A549 (cell line): ENCODE results near the gene PRR14L. TPM values are rescaled to one million over a fixed set of nuclear protein-coding genes. Genes with fewer than 3 reads are reported as not detected.

Source experiments
- ATAC-seq, 2 experiments: fragments of 200-7000 bp in 1 of 2; fragments of >200 bp in 1 of 2; cut with Nextera tagmentation in 1 of 2; cut with Tn5 transposase in 1 of 2; 3 replicates each; pipeline versions ENCODE4 v1.8.0 to v1.9.1; 2018 to 2020; ENCODE audit warnings: mild to moderate bottlenecking in 1 of 2, moderate library complexity in 1 of 2
- CTCF ChIA-PET: fragments of 300-600 bp; sonication (Branson Sonifier 250); formaldehyde crosslinking; extraction: SDS; loops from one replicate; lab custom pipeline; 2021; ENCODE audit warnings: antibody characterized with exemption, inconsistent platforms; lab: Yijun Ruan, JAX
- POLR2A ChIA-PET: fragments of 350-600 bp; formaldehyde crosslinking; extraction: SDS; loops from one replicate; lab custom pipeline; 2021; ENCODE audit warnings: antibody characterized with exemption, inconsistent platforms; lab: Yijun Ruan, JAX
- DNase-seq, 2 experiments: peaks; one replicate each; pipeline versions ENCODE4 v3.0.0 to v3.0.0-alpha.2; 2011 to 2016; ENCODE audit warnings: low read depth in 1 of 2, low spot score in 1 of 2
- FAIRE-seq: peaks from 2 replicates; lab custom pipeline; 2011; peaks lifted over from hg19 to GRCh38; lab: Jason Lieb, UNC
- H3K27ac ChIP-seq, 2 experiments: fragments of >200 bp; sonication (Bioruptor Twin); formaldehyde crosslinking; 3 replicates each; pipeline ENCODE4 v1.5.1; 2016 to 2017
- H3K4me1 ChIP-seq: fragments of >200 bp; sonication (Bioruptor Twin); formaldehyde crosslinking; 3 replicates; pipeline ENCODE4 v1.6.1; 2016
- H3K4me2 ChIP-seq: fragments of >200 bp; sonication (Bioruptor Twin); formaldehyde crosslinking; 3 replicates; pipeline ENCODE4 v1.6.1; 2016
- H3K4me3 ChIP-seq: fragments of >200 bp; sonication (Bioruptor Twin); formaldehyde crosslinking; 3 replicates; pipeline ENCODE4 v1.5.1; 2016
- H3K9me3 ChIP-seq: fragments of >200 bp; sonication (Bioruptor Twin); formaldehyde crosslinking; 3 replicates; pipeline ENCODE4 v1.6.1; 2016
- ATOH8 ChIP-seq: fragments of 250-450 bp; sonication (Bioruptor Pico); IDR thresholded peaks from 2 replicates; pipeline ENCODE4 v1.5.0; 2020; ENCODE audit warnings: low read depth, mild to moderate bottlenecking, moderate library complexity
- BCL3 ChIP-seq: fragments of >200 bp; sonication (Bioruptor Twin); formaldehyde crosslinking; IDR thresholded peaks from 3 replicates; pipeline ENCODE4 v1.6.1; 2016
- CEBPB ChIP-seq, 2 experiments: fragments of >200 bp in 1 of 2; sonication (Bioruptor Twin) in 1 of 2; formaldehyde crosslinking in 1 of 2; IDR thresholded peaks; 2 replicates each; pipeline ENCODE4 v1.6.1; 2012 to 2016
- ELK1 ChIP-seq: fragments of 150-350 bp; IDR thresholded peaks from 2 replicates; pipeline ENCODE4 v1.6.1; 2014; ENCODE audit warnings: low read depth, mild to moderate bottlenecking, low read length
- JUNB ChIP-seq: fragments of >200 bp; sonication (Bioruptor Twin); formaldehyde crosslinking; IDR thresholded peaks from 2 replicates; pipeline ENCODE4 v1.6.1; 2016
- MAZ ChIP-seq: fragments of 150-350 bp; IDR thresholded peaks from 2 replicates; pipeline ENCODE4 v1.6.1; 2014; ENCODE audit warnings: antibody characterized with exemption, low read depth, low read length, borderline replicate concordance
- PBX3 ChIP-seq: IDR thresholded peaks from 2 replicates; pipeline ENCODE4 v1.6.1; 2012
- PHF8 ChIP-seq: fragments of 200-600 bp; sonication (generic); IDR thresholded peaks from 2 replicates; pipeline ENCODE4 v1.6.1; 2016; ENCODE audit warnings: low read depth, mild to moderate bottlenecking, antibody characterized with exemption, moderate library complexity, borderline replicate concordance
- RCOR1 ChIP-seq: fragments of 150-350 bp; IDR thresholded peaks from 2 replicates; pipeline ENCODE4 v1.6.1; 2014; ENCODE audit warnings: antibody characterized with exemption, low read length, low read depth
- SREBF2 ChIP-seq: fragments of 450-650 bp; IDR thresholded peaks from 2 replicates; pipeline ENCODE4 v1.6.1; 2014; ENCODE audit warnings: mild to moderate bottlenecking, moderate library complexity
- TFCP2L1 ChIP-seq: fragments of 250-450 bp; sonication (Bioruptor Pico); IDR thresholded peaks from 2 replicates; pipeline ENCODE4 v1.5.0; 2021; ENCODE audit warnings: mild to moderate bottlenecking
- ZC3H11A ChIP-seq: fragments of 450-650 bp; IDR thresholded peaks from 2 replicates; pipeline ENCODE4 v1.6.1; 2014; ENCODE audit warnings: antibody characterized with exemption, mild to moderate bottlenecking
- ZNF302 ChIP-seq: fragments of 250-450 bp; sonication (Bioruptor Pico); IDR thresholded peaks from 2 replicates; pipeline ENCODE4 v1.9.0; 2021; ENCODE audit warnings: inconsistent platforms, mild to moderate bottlenecking, moderate library complexity
- ZSCAN20 ChIP-seq: fragments of 250-450 bp; sonication (Bioruptor Pico); IDR thresholded peaks from 2 replicates; pipeline ENCODE4 v1.8.0; 2022; ENCODE audit warnings: mild to moderate bottlenecking, moderate library complexity
- WGBS: methylation state at CpG from one replicate; pipeline ENCODE4 v1.1.6; 2017; ENCODE audit errors: missing lambda C conversion rate; 5-methylcytosine and 5-hydroxymethylcytosine counted together
- polyA plus RNA-seq, 4 experiments: library from polyadenylated mRNA; depleted of rRNA in 3 of 4; stranded (reverse); fragments of >200 nt; fragmentation: RNase III in 1 of 4; extraction: RNeasy Plus Mini Kit Qiagen cat#74134 plus additional on column Dnase treatment in 1 of 4; gene quantifications; 2 replicates in 3 of 4; 3 replicates in 1 of 4; pipeline ENCODE4 v1.2.3, GENCODE V29; 2011 to 2017
- small RNA-seq, 6 experiments: library from RNA; depleted of rRNA; stranded (forward); fragments of <200 nt; gene quantifications; one replicate each; pipeline ENCODE3, GENCODE V24; 2012

Gene PRR14L
- polyA plus RNA-seq, 2 of the 4 experiments (the other 2 are of a cell fraction), result 5.6 to 15.7 TPM

- POLR2A ChIA-PET, result interaction anchor here (1.7 kb wide), 1 partner anchor 31 kb away, joined by 4 read pairs; the partner anchor contains the start of gene PISD
- H3K4me2 ChIP-seq, result peak overlapping the region; percentile 80
- DNase-seq (no peak), FAIRE-seq (no peak)
- no peak for TF ChIP-seq JUNB
- TF ChIP-seq BCL3, result no peak
- TF ChIP-seq TFCP2L1, result no peak
- TF ChIP-seq ATOH8 (CRISPR knock-in tag), result no peak
- no peak for TF ChIP-seq ZNF302
- no peak for TF ChIP-seq PBX3
- TF ChIP-seq RCOR1, result no peak
- no peak for TF ChIP-seq ZSCAN20 (CRISPR knock-in tag)
- TF ChIP-seq MAZ, result no peak
- no peak for TF ChIP-seq PHF8
- TF ChIP-seq ZC3H11A, result no peak
- TF ChIP-seq SREBF2, result no peak
- TF ChIP-seq ELK1, result no peak
- TF ChIP-seq CEBPB (IDR thresholded peaks at IDR 0.05), result no peak
- TF ChIP-seq, all 56 proteins: peak for 0
- Histone ChIP-seq H3K4me1 (peaks cover 10% of the 10 kb centered on the region; the same call in 1 of the 3 replicates), H3K4me3 (no peak overlapping the region; the same call in 2 of the 3 replicates), H3K27ac (peak overlapping the region in 1 of 2 experiments; percentile 99; a peak in 3 of 6 replicates), H3K9me3 (no peaks in the 10 kb centered on the region)
- CTCF ChIA-PET, result interaction anchor here (0.6 to 2.4 kb wide), 4 partner anchors 10 to 160 kb away, joined by 3 to 10 read pairs (median 6); no protein-coding TSS in a partner anchor
- no peak for ATAC-seq
- WGBS, result 98% methylated on average over 4 of the region's 9 CpGs
These were observed 118.5 kb downstream of the PRR14L start for GRCh38 chr22:31631436-31631835.

Small RNA genes within 50 kb of the gene (small RNA-seq; reads per million reads assigned to genes)
- 0 reads per million in 6 experiments for gene RN7SL20P

Other genes with a start within 250 kb of the PRR14L start
- 11.0 and 13.1 TPM in 2 replicates for gene PISD, start 87.9 kb downstream of the PRR14L start, polyA plus RNA-seq (2011; rRNA removed)
- 16.6 to 17.4 TPM (median 17.3 TPM) in 3 replicates for gene PISD, start 87.9 kb downstream of the PRR14L start, polyA plus RNA-seq (2017; fragmentation: RNase III; extraction: RNeasy Plus Mini Kit Qiagen cat#74134 plus additional on column Dnase treatment)
- 6.1 and 10.1 TPM in 2 replicates for gene DEPDC5, start 3.9 kb upstream of the PRR14L start, polyA plus RNA-seq (2011; rRNA removed)
- gene DEPDC5, start 3.9 kb upstream of the PRR14L start, polyA plus RNA-seq (2017; fragmentation: RNase III; extraction: RNeasy Plus Mini Kit Qiagen cat#74134 plus additional on column Dnase treatment), result 4.0 to 4.4 TPM (median 4.2 TPM) in 3 replicates
- gene YWHAH, start 194.4 kb upstream of the PRR14L start, polyA plus RNA-seq (2011; rRNA removed), result 113 and 137 TPM in 2 replicates
- gene YWHAH, start 194.4 kb upstream of the PRR14L start, polyA plus RNA-seq (2017; fragmentation: RNase III; extraction: RNeasy Plus Mini Kit Qiagen cat#74134 plus additional on column Dnase treatment), result 91.9 to 102 TPM (median 97.5 TPM) in 3 replicates